SIG-M5 treated with dmso at 0.1 percent for 504 hours (cell line): ENCODE data around the gene MUC5B.

Source experiments
- DNase-seq: peaks from one replicate; lab custom pipeline; 2025; ENCODE audit not compliant: unreplicated experiment; lab: John Stamatoyannopoulos, UW

Gene MUC5B

GRCh38 chr11:1218788-1219445 is 3.9 kb upstream of the MUC5B start:
- DNase-seq, result no peak

GRCh38 chr11:1219446-1219833 is 3.4 kb upstream of the MUC5B start:
- no peak for DNase-seq

- DNase-seq, result no peak
Observed at GRCh38 chr11:1219834-1220815, 2.7 kb upstream of the MUC5B start.

GRCh38 chr11:1220941-1221721 is 1.7 kb upstream of the MUC5B start:
- DNase-seq, result no peak

GRCh38 chr11:1221848-1222311 is 986 bp upstream of the MUC5B start:
- DNase-seq, result no peak

GRCh38 chr11:1223346-1224110 is 662 bp downstream of the MUC5B start:
- DNase-seq, result no peak

- DNase-seq, result no peak
Observed at GRCh38 chr11:1224111-1224490, 1.2 kb downstream of the MUC5B start.

GRCh38 chr11:1224491-1225385 is 1.9 kb downstream of the MUC5B start:
- DNase-seq, result no peak

- DNase-seq, result no peak
Observed at GRCh38 chr11:1225386-1226225, 2.7 kb downstream of the MUC5B start.

- no peak for DNase-seq
Observed at GRCh38 chr11:1226226-1226985, 3.5 kb downstream of the MUC5B start.

GRCh38 chr11:1226986-1227550 is 4.2 kb downstream of the MUC5B start:
- DNase-seq, result no peak

GRCh38 chr11:1227551-1228100 is 4.8 kb downstream of the MUC5B start:
- no peak for DNase-seq

GRCh38 chr11:1228101-1228821 is 5.4 kb downstream of the MUC5B start:
- no peak for DNase-seq

- no peak for DNase-seq
Observed at GRCh38 chr11:1228921-1229451, 6.1 kb downstream of the MUC5B start.

GRCh38 chr11:1229471-1230120 is 6.7 kb downstream of the MUC5B start:
- DNase-seq, result no peak

- DNase-seq, result no peak
Observed at GRCh38 chr11:1230121-1230455, 7.2 kb downstream of the MUC5B start.
